Measurements from ENCODE around the gene MCC.

MCC gene

GRCh38 chr5:113166852-113167366 is 321.3 kb downstream of the MCC start:
- peak; percentile 44 for DNase-seq

GRCh38 chr5:113166261-113166660 is 322.0 kb downstream of the MCC start:
- DNase-seq: no peak

GRCh38 chr5:113164021-113164420 is 324.2 kb downstream of the MCC start:
- DNase-seq: no peak

GRCh38 chr5:113163328-113163727 is 324.9 kb downstream of the MCC start:
- DNase-seq: no peak

GRCh38 chr5:113162770-113163169 is 325.5 kb downstream of the MCC start:
- no peak for DNase-seq

- DNase-seq: no peak
Observed at GRCh38 chr5:113162208-113162607, 326.0 kb downstream of the MCC start.

- DNase-seq: no peak
Observed at GRCh38 chr5:113161806-113162205, 326.4 kb downstream of the MCC start.

- no peak for DNase-seq
Observed at GRCh38 chr5:113157886-113158285, 330.4 kb downstream of the MCC start.

GRCh38 chr5:113156271-113156877 is 331.9 kb downstream of the MCC start:
- DNase-seq: no peak

GRCh38 chr5:113153512-113154097 is 334.6 kb downstream of the MCC start:
- DNase-seq: no peak

GRCh38 chr5:113152380-113152740 is 335.9 kb downstream of the MCC start:
- DNase-seq: no peak

GRCh38 chr5:113151641-113152379 is 336.4 kb downstream of the MCC start:
- DNase-seq: no peak

- DNase-seq: no peak
Observed at GRCh38 chr5:113150821-113151220, 337.4 kb downstream of the MCC start.

GRCh38 chr5:113150221-113150620 is 338.0 kb downstream of the MCC start:
- DNase-seq: no peak

- DNase-seq: no peak
Observed at GRCh38 chr5:113147537-113147936, 340.7 kb downstream of the MCC start.

GRCh38 chr5:113147101-113147508 is 341.1 kb downstream of the MCC start:
- DNase-seq: peak; percentile 51

GRCh38 chr5:113145757-113146387 is 342.4 kb downstream of the MCC start:
- no peak for DNase-seq

GRCh38 chr5:113142186-113142585 is 346.1 kb downstream of the MCC start:
- no peak for DNase-seq

GRCh38 chr5:113140837-113141671 is 347.2 kb downstream of the MCC start:
- DNase-seq: peak; percentile 58

GRCh38 chr5:113133211-113133975 is 354.9 kb downstream of the MCC start:
- no peak for DNase-seq

- no peak for DNase-seq
Observed at GRCh38 chr5:113132564-113132963, 355.7 kb downstream of the MCC start.
